Upper lobe of left lung (tissue), 4 donors: ENCODE results near the gene CNDP2.

Experiments
- POLR2A ChIP-seq, 4 donors: fragments of 450-650 bp; IDR thresholded peaks; one replicate each; pipeline ENCODE4 v1.5.1; 2016 to 2017; ENCODE audit warnings: antibody characterized with exemption in 4 of 4, mild to moderate bottlenecking in 2 of 4
- POLR2AphosphoS5 ChIP-seq, 2 donors: sonication (generic); formaldehyde crosslinking; IDR thresholded peaks; one replicate each; pipeline ENCODE4 v1.5.1; 2017; ENCODE audit warnings: antibody characterized with exemption in 2 of 2
- TF ChIP-seq, protein P1 (sequence below), 6 experiments: fragments of 450-650 bp in 4 of 6; fragments of 200-600 bp in 2 of 6; sonication (generic) in 2 of 6; IDR thresholded peaks; one replicate each; pipeline ENCODE4 v1.5.1; 2016 to 2019; ENCODE audit warnings: antibody characterized with exemption in 6 of 6

DNA sequence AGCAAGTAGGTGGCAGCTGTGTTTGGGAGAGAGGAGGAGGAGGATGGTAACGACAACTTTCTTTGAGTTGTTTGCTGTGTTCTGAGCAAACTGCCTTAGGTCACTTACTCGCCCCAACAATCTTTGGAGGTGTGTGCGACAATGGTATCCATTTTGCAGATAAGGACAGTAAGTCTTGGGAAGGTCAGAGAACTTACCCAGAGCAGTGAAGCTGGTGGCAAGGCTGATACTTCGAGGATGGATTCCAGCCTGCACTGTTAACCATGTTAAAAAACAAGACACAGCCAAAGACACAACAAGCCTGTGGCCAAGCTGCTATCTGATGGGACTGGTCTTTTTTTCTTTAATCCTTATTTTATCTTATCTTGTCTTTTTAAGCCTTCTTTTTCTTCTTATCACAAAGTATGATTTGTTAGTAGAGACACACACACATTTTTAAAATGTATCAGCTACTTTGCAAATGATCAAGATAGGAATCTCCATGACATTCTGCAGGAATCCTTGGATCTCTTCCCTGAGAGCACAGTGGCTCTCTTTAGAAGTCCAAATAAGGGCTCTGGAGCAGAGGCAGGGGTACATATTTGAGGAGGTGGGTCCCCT, 66.1 kb downstream of the CNDP2 start:
- TF ChIP-seq, protein P1, sequence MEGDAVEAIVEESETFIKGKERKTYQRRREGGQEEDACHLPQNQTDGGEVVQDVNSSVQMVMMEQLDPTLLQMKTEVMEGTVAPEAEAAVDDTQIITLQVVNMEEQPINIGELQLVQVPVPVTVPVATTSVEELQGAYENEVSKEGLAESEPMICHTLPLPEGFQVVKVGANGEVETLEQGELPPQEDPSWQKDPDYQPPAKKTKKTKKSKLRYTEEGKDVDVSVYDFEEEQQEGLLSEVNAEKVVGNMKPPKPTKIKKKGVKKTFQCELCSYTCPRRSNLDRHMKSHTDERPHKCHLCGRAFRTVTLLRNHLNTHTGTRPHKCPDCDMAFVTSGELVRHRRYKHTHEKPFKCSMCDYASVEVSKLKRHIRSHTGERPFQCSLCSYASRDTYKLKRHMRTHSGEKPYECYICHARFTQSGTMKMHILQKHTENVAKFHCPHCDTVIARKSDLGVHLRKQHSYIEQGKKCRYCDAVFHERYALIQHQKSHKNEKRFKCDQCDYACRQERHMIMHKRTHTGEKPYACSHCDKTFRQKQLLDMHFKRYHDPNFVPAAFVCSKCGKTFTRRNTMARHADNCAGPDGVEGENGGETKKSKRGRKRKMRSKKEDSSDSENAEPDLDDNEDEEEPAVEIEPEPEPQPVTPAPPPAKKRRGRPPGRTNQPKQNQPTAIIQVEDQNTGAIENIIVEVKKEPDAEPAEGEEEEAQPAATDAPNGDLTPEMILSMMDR (IDR thresholded peaks at IDR 0.05): no peak
- TF ChIP-seq POLR2A (IDR thresholded peaks at IDR 0.05) (no peak), POLR2AphosphoS5 (IDR thresholded peaks at IDR 0.05) (no peak)
